Liver (tissue), 3 donors: Measurements from ENCODE around the gene CPLX4.

Experiments used
- ATF3 ChIP-seq: IDR thresholded peaks from 2 replicates; pipeline ENCODE4 v1.6.1; 2016; ENCODE audit warnings: antibody characterized with exemption
- FOXA1 ChIP-seq: IDR thresholded peaks from 2 replicates; pipeline ENCODE4 v1.6.1; 2016; ENCODE audit warnings: antibody characterized with exemption
- GABPA ChIP-seq, 2 donors: IDR thresholded peaks in 1 of 2; conservative IDR thresholded peaks in 1 of 2; 2 replicates each; pipeline ENCODE4 v1.6.1; 2016; ENCODE audit warnings: antibody characterized with exemption in 2 of 2, mild to moderate bottlenecking in 1 of 2, moderate library complexity in 1 of 2
- JUND ChIP-seq, 2 donors: IDR thresholded peaks; 2 replicates each; pipeline ENCODE4 v1.6.1; 2016; ENCODE audit warnings: antibody characterized with exemption in 2 of 2
- MAX ChIP-seq: IDR thresholded peaks from 2 replicates; pipeline ENCODE4 v1.6.1; 2016; ENCODE audit warnings: antibody characterized with exemption
- NR2F2 ChIP-seq: IDR thresholded peaks from 2 replicates; pipeline ENCODE4 v1.6.1; 2016; ENCODE audit warnings: antibody characterized with exemption
- REST ChIP-seq: IDR thresholded peaks from 2 replicates; pipeline ENCODE4 v1.6.1; 2016; ENCODE audit warnings: antibody characterized with exemption, mild to moderate bottlenecking
- RXRA ChIP-seq, 2 donors: IDR thresholded peaks; 2 replicates each; pipeline ENCODE4 v1.6.1; 2017 to 2018; ENCODE audit warnings: antibody characterized with exemption in 2 of 2, mild to moderate bottlenecking in 1 of 2
- TAF1 ChIP-seq: conservative IDR thresholded peaks from 2 replicates; pipeline ENCODE4 v1.6.1; 2016; ENCODE audit warnings: antibody characterized with exemption, mild to moderate bottlenecking
- YY1 ChIP-seq: IDR thresholded peaks from 2 replicates; pipeline ENCODE4 v1.6.1; 2016; ENCODE audit warnings: antibody characterized with exemption, mild to moderate bottlenecking
- TF ChIP-seq, protein P1 (sequence below): fragments of 150-350 bp; IDR thresholded peaks from 2 replicates; pipeline ENCODE4 v1.5.1; 2017; ENCODE audit warnings: improper control_type of control experiment, low read depth, low read length; ENCODE audit not compliant: missing input control
- TF ChIP-seq, protein P2 (sequence below): IDR thresholded peaks from 2 replicates; pipeline ENCODE4 v1.6.1; 2016; ENCODE audit warnings: antibody characterized with exemption
- donor health status: healthy.
- donor health status: healthy.

DNA sequence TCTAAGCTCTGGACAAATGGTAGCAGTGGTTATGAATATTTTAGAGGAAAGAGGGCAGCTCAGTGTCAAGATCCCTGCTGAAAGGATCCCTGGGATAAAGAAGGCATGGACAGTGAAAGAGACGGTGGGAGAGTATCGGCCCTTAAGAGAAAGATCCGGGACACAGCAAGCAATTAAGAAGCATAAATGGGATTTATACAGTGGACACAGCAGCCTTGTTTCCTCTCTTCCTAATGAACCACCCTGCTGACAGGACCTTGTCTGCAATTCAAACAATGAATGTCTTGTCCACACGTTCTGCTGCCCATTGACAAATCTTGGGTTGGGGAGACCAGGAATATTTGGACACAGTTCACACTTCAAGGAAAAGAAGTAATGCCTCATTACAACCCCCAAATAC, 16.5 kb downstream of the CPLX4 start:
- TF ChIP-seq, protein P1, sequence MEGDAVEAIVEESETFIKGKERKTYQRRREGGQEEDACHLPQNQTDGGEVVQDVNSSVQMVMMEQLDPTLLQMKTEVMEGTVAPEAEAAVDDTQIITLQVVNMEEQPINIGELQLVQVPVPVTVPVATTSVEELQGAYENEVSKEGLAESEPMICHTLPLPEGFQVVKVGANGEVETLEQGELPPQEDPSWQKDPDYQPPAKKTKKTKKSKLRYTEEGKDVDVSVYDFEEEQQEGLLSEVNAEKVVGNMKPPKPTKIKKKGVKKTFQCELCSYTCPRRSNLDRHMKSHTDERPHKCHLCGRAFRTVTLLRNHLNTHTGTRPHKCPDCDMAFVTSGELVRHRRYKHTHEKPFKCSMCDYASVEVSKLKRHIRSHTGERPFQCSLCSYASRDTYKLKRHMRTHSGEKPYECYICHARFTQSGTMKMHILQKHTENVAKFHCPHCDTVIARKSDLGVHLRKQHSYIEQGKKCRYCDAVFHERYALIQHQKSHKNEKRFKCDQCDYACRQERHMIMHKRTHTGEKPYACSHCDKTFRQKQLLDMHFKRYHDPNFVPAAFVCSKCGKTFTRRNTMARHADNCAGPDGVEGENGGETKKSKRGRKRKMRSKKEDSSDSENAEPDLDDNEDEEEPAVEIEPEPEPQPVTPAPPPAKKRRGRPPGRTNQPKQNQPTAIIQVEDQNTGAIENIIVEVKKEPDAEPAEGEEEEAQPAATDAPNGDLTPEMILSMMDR: no peak
- TF ChIP-seq YY1 (no peak), RXRA (IDR thresholded peaks at IDR 0.05) (no peak), FOXA1 (no peak), JUND (IDR thresholded peaks at IDR 0.05) (no peak), GABPA (IDR thresholded peaks at IDR 0.05 in 1 of 2, conservative IDR thresholded peaks at IDR 0.05 in 1 of 2) (no peak), ATF3 (no peak), TAF1 (no peak), MAX (no peak), NR2F2 (no peak), REST (no peak)
- TF ChIP-seq, protein P2, sequence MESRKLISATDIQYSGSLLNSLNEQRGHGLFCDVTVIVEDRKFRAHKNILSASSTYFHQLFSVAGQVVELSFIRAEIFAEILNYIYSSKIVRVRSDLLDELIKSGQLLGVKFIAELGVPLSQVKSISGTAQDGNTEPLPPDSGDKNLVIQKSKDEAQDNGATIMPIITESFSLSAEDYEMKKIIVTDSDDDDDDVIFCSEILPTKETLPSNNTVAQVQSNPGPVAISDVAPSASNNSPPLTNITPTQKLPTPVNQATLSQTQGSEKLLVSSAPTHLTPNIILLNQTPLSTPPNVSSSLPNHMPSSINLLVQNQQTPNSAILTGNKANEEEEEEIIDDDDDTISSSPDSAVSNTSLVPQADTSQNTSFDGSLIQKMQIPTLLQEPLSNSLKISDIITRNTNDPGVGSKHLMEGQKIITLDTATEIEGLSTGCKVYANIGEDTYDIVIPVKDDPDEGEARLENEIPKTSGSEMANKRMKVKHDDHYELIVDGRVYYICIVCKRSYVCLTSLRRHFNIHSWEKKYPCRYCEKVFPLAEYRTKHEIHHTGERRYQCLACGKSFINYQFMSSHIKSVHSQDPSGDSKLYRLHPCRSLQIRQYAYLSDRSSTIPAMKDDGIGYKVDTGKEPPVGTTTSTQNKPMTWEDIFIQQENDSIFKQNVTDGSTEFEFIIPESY: no peak
